Liver (tissue), 9 donors: ENCODE measurements around the gene ORC3. TPM values are rescaled to one million over a fixed set of nuclear protein-coding genes. Genes with fewer than 3 reads are reported as not detected.

Source experiments
- DNase-seq: peaks from one replicate; pipeline ENCODE4 v3.0.0-alpha.2; 2017; ENCODE audit warnings: low spot score
- H3K27ac ChIP-seq, 2 donors: one replicate each; pipeline ENCODE4 v1.7.0; 2013; ENCODE audit warnings: inconsistent platforms in 2 of 2, low read length in 2 of 2, control low read depth in 1 of 2, low read depth in 1 of 2, mild to moderate bottlenecking in 1 of 2
- H3K27me3 ChIP-seq, 4 donors: one replicate each; pipeline versions ENCODE4 v1.6.1 to v1.7.0; 2013; ENCODE audit warnings: low read length in 3 of 4, inconsistent platforms in 1 of 4, mild to moderate bottlenecking in 1 of 4, moderate library complexity in 1 of 4; ENCODE audit not compliant: control insufficient read depth in 4 of 4, insufficient read depth in 4 of 4
- H3K36me3 ChIP-seq, 4 donors: one replicate each; pipeline versions ENCODE4 v1.6.1 to v1.7.0; 2013; ENCODE audit warnings: low read length in 3 of 4, mild to moderate bottlenecking in 3 of 4, low read depth in 1 of 4, moderate library complexity in 1 of 4; ENCODE audit not compliant: control insufficient read depth in 4 of 4, insufficient read depth in 3 of 4
- H3K4me1 ChIP-seq, 4 donors: one replicate each; pipeline versions ENCODE4 v1.6.1 to v1.7.0; 2013; ENCODE audit warnings: low read length in 3 of 4, mild to moderate bottlenecking in 3 of 4, moderate library complexity in 1 of 4; ENCODE audit not compliant: control insufficient read depth in 4 of 4, insufficient read depth in 4 of 4
- H3K4me3 ChIP-seq, 3 donors: one replicate each; pipeline versions ENCODE4 v1.6.1 to v1.7.0; 2013; ENCODE audit warnings: low read length in 3 of 3, control low read depth in 1 of 3, low read depth in 1 of 3, mild to moderate bottlenecking in 1 of 3
- H3K9ac ChIP-seq, 2 donors: one replicate each; pipeline ENCODE4 v1.7.0; 2013; ENCODE audit warnings: low read length in 2 of 2, mild to moderate bottlenecking in 2 of 2, moderate library complexity in 2 of 2, control low read depth in 1 of 2, low read depth in 1 of 2
- H3K9me3 ChIP-seq, 4 donors: one replicate each; pipeline versions ENCODE4 v1.6.1 to v1.7.0; 2013; ENCODE audit warnings: low read length in 3 of 4; ENCODE audit not compliant: control insufficient read depth in 4 of 4
- ATF3 ChIP-seq: IDR thresholded peaks from 2 replicates; pipeline ENCODE4 v1.6.1; 2016; ENCODE audit warnings: antibody characterized with exemption
- CTCF ChIP-seq: fragments of 150-350 bp; IDR thresholded peaks from 2 replicates; pipeline ENCODE4 v1.5.1; 2017; ENCODE audit warnings: improper control_type of control experiment, low read depth, low read length; ENCODE audit not compliant: missing input control
- EGR1 ChIP-seq, 2 donors: IDR thresholded peaks; 2 replicates each; pipeline ENCODE4 v1.6.1; 2016 to 2018; ENCODE audit warnings: antibody characterized with exemption in 2 of 2, low read depth in 2 of 2
- FOXA1 ChIP-seq: IDR thresholded peaks from 2 replicates; pipeline ENCODE4 v1.6.1; 2016; ENCODE audit warnings: antibody characterized with exemption
- FOXA2 ChIP-seq: IDR thresholded peaks from 2 replicates; pipeline ENCODE4 v1.6.1; 2016; ENCODE audit warnings: antibody characterized with exemption
- GABPA ChIP-seq, 2 donors: IDR thresholded peaks in 1 of 2; conservative IDR thresholded peaks in 1 of 2; 2 replicates each; pipeline ENCODE4 v1.6.1; 2016; ENCODE audit warnings: antibody characterized with exemption in 2 of 2, mild to moderate bottlenecking in 1 of 2, moderate library complexity in 1 of 2
- HNF4A ChIP-seq, 2 donors: conservative IDR thresholded peaks; 2 replicates each; pipeline ENCODE4 v1.6.1; 2016; ENCODE audit warnings: antibody characterized with exemption in 2 of 2, mild to moderate bottlenecking in 2 of 2
- HNF4G ChIP-seq: IDR thresholded peaks from 2 replicates; pipeline ENCODE4 v1.6.1; 2016; ENCODE audit warnings: antibody characterized with exemption
- MAX ChIP-seq: IDR thresholded peaks from 2 replicates; pipeline ENCODE4 v1.6.1; 2016; ENCODE audit warnings: antibody characterized with exemption
- RAD21 ChIP-seq, 2 donors: IDR thresholded peaks; 2 replicates each; pipeline ENCODE4 v1.6.1; 2016; ENCODE audit warnings: antibody characterized with exemption in 2 of 2, mild to moderate bottlenecking in 2 of 2
- REST ChIP-seq: IDR thresholded peaks from 2 replicates; pipeline ENCODE4 v1.6.1; 2016; ENCODE audit warnings: antibody characterized with exemption, mild to moderate bottlenecking
- RXRA ChIP-seq, 2 donors: IDR thresholded peaks; 2 replicates each; pipeline ENCODE4 v1.6.1; 2017 to 2018; ENCODE audit warnings: antibody characterized with exemption in 2 of 2, mild to moderate bottlenecking in 1 of 2
- SP1 ChIP-seq: IDR thresholded peaks from 2 replicates; pipeline ENCODE4 v1.6.1; 2018; ENCODE audit warnings: antibody characterized with exemption, mild to moderate bottlenecking
- TAF1 ChIP-seq: conservative IDR thresholded peaks from 2 replicates; pipeline ENCODE4 v1.6.1; 2016; ENCODE audit warnings: antibody characterized with exemption, mild to moderate bottlenecking
- ZBTB33 ChIP-seq: IDR thresholded peaks from 2 replicates; pipeline ENCODE4 v1.6.1; 2016; ENCODE audit warnings: antibody characterized with exemption
- WGBS: extraction: QIAGEN DNeasy Blood & Tissue Kit; methylation state at CpG from one replicate; pipeline ENCODE4 v1.1.7; 2013; 5-methylcytosine and 5-hydroxymethylcytosine counted together
- polyA plus RNA-seq, 2 donors: library from polyadenylated mRNA; stranded (reverse) in 1 of 2; unstranded in 1 of 2; fragments of 200-250 nt in 1 of 2; fragments of >200 nt in 1 of 2; fragmentation: Nextera tagmentation in 1 of 2; extraction: Ambion mirVana in 1 of 2; gene quantifications; one replicate each; pipeline versions ENCODE4 v1.2.1 to v1.2.3, GENCODE V29; 2013 to 2015
- total RNA-seq, 2 donors: library from RNA; depleted of rRNA; stranded (reverse); fragments of >200 nt; gene quantifications; one replicate each; pipeline ENCODE4 v1.2.3, GENCODE V29; 2014
- donor health status: healthy.
- donor health status: healthy.
- donor health status: healthy.
- donor health status: healthy.
- donor health status: healthy.

Gene ORC3
- total and polyA plus RNA-seq, 4 donors: 5.2 to 14.5 (median 10.5) TPM

- DNase-seq: no peak
- Histone ChIP-seq H3K4me3 (no peak overlapping the region), H3K27ac (no peak overlapping the region), H3K4me1 (peaks cover 0 to 5% (median 2%) of the 10 kb centered on the region in 4 donors), H3K9me3 (no peaks in the 10 kb centered on the region), H3K36me3 (peaks cover 0 to 8% (median 2%) of the 10 kb centered on the region in 4 donors), H3K27me3 (no peaks in the 10 kb centered on the region), H3K9ac (no peak overlapping the region)
- no peak for TF ChIP-seq HNF4G
- no peak for TF ChIP-seq HNF4A (conservative IDR thresholded peaks at IDR 0.05)
- TF ChIP-seq CTCF: no peak
- no peak for TF ChIP-seq TAF1
- TF ChIP-seq SP1: no peak
- no peak for TF ChIP-seq RXRA (IDR thresholded peaks at IDR 0.05)
- no peak for TF ChIP-seq EGR1 (IDR thresholded peaks at IDR 0.05; ENCODE audit: low read depth in 2 of 2)
- TF ChIP-seq REST: no peak
- TF ChIP-seq RAD21 (IDR thresholded peaks at IDR 0.05): no peak
- no peak for TF ChIP-seq FOXA2
- no peak for TF ChIP-seq ATF3
- no peak for TF ChIP-seq FOXA1
- TF ChIP-seq GABPA (IDR thresholded peaks at IDR 0.05 in 1 of 2, conservative IDR thresholded peaks at IDR 0.05 in 1 of 2): no peak
- no peak for TF ChIP-seq ZBTB33
- TF ChIP-seq MAX: no peak
- 86% methylated on average over 2 of the region's 2 CpGs for WGBS
These were observed 14.5 kb upstream of the ORC3 start for GRCh38 chr6:87575423-87575822.

- 89% methylated on average over 4 of the region's 4 CpGs for WGBS
- Histone ChIP-seq H3K4me3 (no peak overlapping the region), H3K9ac (no peak overlapping the region), H3K9me3 (no peaks in the 10 kb centered on the region), H3K4me1 (peaks cover 1 to 24% (median 10%) of the 10 kb centered on the region in 4 donors), H3K36me3 (peaks cover 5 to 21% (median 12%) of the 10 kb centered on the region in 4 donors), H3K27ac (no peak overlapping the region), H3K27me3 (no peaks in the 10 kb centered on the region)
- TF ChIP-seq FOXA2 (no peak), GABPA (IDR thresholded peaks at IDR 0.05 in 1 of 2, conservative IDR thresholded peaks at IDR 0.05 in 1 of 2) (no peak)
- no peak for DNase-seq
These were observed 6.1 kb upstream of the ORC3 start for GRCh38 chr6:87583822-87584221.
